Activated CD8-positive, alpha-beta memory T cell treated with anti-CD3 and anti-CD28 coated beads for 1 hour (primary cell): Measurements from ENCODE around the gene COL6A3.
"Not testable (repeated sequence)": the region's sequence is repeated elsewhere in the genome, so short reads cannot be mapped to it uniquely, and the experiment has no call there.

Source experiments
- DNase-seq, 2 donors: peaks; one replicate each; pipeline ENCODE4 v3.0.0-alpha.2; 2020; ENCODE audit warnings: low read depth in 1 of 2; ENCODE audit errors: extremely low read depth in 1 of 2

COL6A3 gene

DNA sequence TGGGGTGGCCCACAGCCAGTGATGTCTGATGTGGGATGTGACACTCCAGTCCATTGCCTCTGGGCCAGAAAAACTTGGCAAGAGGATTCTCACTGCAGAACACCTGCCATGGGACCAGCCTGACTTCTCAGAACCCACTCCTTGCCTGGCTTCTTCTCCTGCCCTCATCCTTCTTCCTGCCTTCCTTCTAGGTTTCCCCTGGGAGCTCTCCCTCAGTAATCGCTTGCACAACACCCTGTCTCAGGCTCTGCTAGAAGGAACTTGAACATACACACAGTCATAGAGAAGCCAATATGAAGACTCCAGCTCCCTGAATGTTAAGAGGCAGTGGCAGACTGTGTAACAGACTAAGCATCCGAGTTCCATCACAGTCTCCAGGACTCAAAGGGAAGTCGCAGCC lies 4.3 kb upstream of the COL6A3 start:
- no peak for DNase-seq

DNA sequence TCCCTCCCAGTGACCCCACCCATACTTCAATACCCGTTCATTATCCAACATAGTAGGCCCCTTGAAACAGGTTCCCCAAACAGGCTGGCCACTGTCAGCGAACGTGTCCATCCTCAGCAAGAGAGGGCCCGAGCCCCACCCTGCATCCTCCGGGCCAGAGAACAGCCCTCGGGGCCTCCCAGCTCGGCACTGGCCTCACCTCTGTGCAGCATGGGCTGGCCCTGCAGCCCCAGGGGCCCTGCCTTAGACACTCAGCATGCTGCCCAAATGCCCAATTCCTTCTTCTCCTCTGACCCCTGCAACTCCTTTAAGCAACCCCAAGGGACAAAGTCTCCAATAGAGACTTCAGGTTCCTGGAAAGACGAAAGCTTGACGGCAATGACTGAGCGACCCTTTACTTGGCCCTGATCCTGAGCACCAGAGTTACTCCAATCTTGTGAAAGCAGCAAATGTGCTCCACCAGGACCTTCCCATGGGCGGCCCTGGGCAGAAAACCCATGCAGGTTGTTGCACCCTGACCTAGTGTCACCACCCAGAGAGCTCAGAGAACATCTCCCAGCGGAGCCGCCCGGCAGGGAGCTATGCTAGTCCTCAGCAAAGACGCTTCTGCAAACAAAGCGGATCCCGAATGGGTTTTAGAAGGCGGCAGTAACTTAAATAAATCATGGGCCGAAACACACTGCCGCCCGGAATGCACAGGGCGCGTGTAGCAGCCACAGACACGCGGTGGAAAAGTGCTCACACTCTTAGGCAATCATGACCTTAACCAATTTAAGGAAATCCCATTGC lies 782 bp downstream of the COL6A3 start:
- DNase-seq = no peak

DNA sequence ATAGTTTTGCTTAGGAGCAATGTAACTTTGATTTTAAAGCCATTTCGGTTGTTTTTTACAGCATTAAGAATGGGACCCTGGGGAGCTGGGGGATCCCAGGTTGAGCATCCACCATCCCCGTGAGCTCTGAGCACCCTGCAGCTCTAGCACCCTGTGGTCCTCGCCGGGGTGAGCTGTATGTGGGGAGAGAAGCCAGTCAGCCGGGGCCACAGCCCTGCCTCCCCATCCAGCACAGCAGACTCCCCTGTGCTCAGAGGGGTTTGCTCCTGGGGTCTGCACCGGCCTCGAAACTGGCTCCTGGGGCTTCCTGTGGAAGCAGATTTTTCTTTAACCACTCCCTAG lies 1.3 kb downstream of the COL6A3 start:
- no peak for DNase-seq

DNA sequence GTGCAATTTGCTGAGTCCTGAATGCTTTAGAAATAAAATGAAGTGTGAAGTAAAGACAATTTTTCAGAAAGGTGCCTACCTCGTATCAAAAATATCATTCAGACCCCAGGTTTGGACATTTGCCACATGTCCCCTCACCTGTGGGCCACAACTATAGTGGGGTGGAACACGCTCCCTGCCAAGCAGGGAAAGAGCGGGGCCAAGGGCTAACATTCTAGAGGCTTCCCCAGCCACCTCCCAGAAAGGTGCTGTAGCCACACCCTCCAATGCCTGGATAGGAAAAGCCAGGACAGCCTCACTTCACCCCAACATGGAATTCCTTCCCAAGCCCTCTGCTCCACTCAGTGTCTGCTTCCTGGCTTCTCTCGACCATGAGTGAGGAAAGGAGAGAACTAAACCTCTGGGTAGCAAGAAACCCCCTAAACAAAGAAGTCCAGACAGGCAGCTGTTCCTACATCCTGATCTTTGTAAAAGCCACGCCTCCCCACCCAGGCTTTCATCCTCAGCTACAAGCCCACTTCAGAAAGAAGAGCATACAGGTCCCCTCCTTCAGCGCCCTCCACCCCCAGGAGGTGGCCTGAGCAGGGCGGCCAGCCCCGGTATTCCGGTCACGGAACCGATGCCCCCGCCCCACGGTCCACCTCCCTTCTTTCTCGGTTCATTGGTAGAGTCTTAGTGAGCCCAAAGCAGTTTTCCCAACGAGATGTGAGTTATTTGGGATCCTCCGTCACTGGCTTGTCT lies 2.1 kb downstream of the COL6A3 start:
- no peak for DNase-seq

DNA sequence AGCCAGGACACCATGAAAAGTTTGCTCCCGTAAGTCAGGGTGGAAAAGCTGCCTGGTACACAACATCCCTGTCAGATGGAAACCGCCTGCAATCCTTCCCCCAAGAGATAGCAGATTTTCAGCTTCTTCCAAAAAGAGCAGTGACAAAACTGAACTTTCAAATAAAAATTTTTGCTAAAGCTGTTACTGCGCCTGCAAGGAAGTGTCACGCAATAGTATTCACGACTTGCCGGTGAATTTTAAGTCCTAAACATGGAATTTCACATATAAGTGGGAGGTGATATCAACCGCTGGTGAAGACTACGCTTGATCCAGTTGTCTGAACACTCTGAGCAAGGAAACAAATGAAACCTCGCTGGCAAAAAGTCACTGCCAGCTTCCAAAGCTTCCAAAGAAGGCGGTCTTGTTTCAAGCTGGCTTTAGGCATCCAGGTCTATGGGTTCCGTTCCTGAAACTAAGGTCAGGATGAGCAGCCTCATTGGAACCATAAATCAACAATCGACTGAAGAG lies 2.8 kb downstream of the COL6A3 start:
- DNase-seq = no peak

DNA sequence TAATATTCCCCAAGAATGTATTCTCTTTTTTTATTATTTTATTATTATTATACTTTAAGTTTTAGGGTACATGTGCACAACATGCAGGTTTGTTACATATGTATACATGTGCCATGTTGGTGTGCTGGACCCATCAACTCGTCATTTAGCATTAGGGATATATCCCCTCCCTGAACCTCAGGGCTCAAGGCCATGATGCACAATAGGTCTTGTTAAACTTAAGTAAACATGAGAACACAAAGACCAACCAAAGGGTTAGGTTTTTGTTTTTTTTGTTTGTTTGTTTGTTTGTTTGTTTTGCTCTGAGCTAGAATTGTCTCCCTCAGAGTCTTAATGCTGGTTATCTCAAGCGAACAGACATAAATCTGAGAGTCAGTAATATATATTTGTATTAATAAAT lies 4.7 kb downstream of the COL6A3 start:
- not testable (repeated sequence) for DNase-seq

DNA sequence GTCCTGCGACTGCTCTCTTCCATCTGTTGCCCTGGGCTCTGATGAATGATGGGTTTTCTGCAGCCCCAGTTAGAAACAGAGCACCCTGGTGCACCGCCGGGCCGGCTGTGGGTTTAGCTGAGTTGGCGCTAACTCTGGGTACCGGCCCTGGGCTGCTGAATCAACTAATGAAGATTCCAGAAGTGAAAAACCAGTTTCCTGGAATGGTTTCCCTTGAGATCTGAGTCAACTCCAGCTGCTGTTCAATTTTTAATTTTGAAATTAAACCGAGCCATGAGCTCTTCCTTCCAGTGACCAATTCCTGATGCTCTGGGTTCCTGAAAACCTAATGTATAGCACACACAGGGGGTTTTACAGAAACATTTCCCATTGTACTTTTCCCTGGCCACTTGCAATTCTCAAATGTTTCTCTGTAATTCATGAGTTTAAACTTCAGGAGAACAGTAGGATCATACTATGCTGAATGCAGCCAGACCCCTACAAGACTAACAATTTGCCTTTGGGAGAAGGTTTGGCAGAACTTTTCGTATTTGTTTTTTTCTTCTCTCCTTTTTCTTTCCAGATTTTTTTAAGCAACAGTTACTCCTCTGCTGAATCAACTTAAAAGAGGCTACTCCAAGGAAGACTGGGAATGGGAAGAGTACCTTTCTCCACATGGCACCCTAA lies 5.5 kb downstream of the COL6A3 start:
- DNase-seq = no peak

DNA sequence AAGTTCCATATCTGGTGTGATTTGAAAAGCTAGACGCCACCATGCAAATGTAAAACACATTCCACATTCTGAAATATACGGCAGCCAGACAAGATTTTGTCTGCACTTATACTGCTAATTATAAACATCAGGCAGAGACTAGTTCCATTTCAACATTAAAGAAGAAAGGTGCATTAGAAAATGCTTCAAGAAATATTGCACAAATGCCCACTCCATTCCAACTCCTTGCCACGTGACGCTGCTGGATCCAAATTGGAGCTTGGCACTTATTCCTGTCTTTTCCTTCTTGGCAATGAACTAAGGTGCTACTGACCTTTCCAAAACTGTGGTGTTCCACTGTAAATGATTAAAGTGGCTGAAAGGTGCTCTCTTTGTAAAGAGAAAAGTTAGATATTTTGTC lies 6.3 kb downstream of the COL6A3 start:
- no peak for DNase-seq

GRCh38 chr2:237406371-237406895 lies 7.5 kb downstream of the COL6A3 start:
- no peak for DNase-seq

GRCh38 chr2:237405605-237406004 lies 8.4 kb downstream of the COL6A3 start:
- DNase-seq = no peak

DNA sequence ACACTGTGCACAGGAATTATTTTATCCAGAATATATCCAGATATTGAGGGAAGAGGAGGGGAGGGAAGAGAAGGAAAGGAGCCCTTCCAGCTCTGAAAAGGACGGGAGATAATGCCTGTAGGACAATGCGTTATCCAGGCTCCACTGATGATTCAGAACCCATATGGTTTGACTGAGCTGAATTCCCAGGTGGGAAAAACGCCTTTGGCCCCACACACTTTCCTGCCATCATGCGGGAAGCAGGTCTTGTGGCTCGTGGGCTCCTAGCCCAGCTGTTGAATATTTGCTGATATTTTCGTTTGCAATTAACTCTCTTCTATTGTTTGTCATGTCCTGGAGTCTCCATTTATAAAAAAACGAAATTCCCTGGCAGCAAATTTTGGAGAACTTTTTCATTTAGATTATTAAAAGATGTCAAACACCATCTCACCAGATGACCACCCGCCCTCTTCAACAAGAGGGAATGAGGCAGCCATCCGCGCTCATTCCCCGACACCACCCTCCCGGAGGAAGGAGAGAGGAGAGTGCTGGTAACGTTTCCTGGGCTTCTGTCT lies 8.9 kb downstream of the COL6A3 start:
- DNase-seq = no peak

GRCh38 chr2:237404413-237404812 lies 9.6 kb downstream of the COL6A3 start:
- DNase-seq = no peak

- DNase-seq = no peak
Observed at GRCh38 chr2:237403024-237403882, 10.7 kb downstream of the COL6A3 start.

GRCh38 chr2:237400199-237400598 lies 13.8 kb downstream of the COL6A3 start:
- DNase-seq = no peak

GRCh38 chr2:237397072-237397471 lies 16.9 kb downstream of the COL6A3 start:
- no peak for DNase-seq

DNA sequence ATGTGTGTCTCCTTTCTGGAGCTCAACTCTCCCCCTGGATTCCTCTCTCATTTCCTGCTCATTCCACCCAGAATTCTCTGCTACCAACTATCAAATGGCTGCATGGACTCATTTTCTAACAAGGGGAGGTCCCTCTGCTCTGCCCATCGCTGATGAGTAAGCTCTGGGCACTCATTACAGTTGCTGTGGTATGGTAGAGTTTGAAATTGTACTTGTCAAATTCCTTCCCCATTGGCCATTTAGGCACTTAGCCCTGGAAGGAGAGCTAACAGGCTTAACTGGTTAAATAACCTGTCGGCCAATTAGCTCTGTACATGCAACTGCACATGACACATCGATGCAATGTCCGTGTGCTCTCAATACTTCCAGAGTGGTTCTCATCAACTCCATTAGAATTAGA lies 20.4 kb downstream of the COL6A3 start:
- DNase-seq = no peak

DNA sequence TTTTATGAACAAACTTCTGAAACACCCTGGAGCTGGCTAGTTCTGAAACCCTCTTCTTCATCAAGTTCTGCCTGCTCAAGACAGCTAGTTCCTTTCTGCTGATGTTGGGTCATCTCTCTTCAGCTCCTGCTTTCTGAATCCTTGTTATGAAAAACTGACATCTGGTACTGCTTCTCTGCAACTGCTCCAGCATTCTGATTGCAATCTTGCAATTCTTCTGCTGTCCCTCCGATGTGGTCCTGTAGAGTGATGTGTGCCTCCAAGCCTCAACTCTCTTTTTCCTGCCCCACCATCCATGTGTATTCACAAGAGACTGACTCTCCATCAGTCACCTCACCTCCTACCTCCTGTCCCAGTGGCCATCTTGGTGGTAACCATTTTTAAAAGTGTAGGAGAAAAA lies 21.8 kb downstream of the COL6A3 start:
- DNase-seq = no peak

DNA sequence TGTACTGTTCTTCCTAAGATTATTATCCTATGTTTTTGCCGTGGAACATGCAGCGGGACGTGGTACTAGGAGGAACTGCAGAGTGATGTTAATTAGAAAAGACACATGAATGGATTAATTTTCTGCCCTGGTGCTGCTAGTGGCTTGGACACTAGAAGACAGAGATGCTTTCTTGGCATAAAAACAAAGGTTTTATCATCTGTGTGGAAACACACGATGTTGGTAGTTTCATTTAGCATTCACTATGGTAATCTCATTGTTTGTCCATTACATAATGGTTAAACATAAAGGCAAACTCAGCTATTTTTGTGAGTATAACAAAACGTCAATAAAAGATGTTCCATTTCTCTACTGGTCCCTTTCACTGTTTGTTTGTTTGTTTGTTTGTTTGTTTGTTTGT lies 22.8 kb downstream of the COL6A3 start:
- DNase-seq = no peak

DNA sequence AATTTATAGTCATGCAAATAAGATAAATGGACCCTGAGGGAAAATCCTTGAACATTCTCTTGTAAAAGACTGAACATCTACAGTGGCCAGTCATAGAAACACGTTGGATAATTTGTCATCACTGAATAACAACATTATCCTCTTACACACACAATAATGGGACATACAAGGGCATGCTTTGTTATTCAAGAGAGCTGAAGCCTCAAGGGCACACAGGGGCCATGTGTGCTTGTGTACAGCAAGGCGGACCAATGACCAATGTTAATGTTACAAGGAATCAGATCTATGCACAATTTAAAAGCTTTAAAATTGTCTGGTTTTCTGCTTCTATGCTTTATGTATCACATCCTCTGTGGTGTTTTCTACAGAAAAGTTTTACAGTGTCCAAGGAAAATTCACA lies 23.7 kb downstream of the COL6A3 start:
- DNase-seq = no peak

DNA sequence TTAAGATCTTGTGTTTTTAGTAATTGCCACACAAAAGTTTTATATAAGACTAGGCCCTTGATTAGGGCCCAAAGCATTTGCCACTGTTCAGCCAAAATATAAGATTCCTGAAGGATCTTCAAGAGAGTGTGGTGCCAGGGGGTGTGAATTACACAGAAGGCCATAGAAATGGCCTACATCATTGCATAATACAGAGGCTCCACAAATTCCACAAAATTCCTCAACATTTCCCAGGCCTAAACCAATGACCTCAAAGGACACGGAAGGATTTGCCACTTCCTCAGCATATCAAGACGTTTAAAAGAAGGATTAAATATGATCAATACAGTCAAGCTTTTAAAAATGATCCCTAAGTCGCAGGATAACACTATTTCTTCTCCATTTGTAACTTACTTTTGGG lies 24.1 kb downstream of the COL6A3 start:
- DNase-seq = no peak
